ENCODE measurements around the gene CLCN7. TPM values are rescaled to one million over a fixed set of nuclear protein-coding genes. Genes with fewer than 3 reads are reported as not detected.

Gene CLCN7
- total RNA-seq, 2 donors from 2014 or later, result 19.4 to 31.7 TPM

DNA sequence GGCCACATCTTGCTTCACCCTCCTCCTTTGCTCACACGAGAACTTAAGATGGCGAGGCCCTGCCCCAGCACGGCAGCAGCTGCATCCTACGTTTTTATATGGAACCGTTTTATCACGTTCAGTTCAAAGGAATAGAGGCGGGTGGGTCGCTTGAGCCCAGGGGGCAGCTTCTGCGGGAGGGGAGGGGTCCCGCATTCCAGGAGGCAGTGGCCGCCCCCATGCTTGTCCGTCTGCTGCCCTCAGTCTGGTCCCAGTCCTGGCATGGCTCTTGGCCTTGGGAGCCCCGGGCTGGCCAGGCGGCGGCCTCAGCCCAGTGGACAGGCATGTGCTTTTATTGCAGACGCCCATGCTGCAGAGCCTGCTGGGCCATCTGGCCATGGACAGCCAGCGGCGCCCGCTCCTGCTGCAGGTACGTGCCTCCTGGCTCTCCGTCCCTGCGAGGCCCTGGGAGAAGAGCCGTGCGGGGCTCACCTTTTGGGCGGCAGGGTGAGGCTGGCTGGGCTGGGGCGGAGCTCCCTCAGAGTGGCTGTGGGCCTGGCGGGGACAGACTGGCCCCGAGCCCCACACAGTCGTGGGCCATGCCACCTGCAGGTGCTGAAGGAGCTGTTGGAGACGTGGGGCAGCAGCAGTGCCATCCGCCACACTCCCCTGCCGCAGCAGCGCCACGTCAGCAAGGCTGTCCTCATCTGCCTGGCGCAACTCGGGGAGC, 25.1 kb upstream of the CLCN7 start:
- Histone ChIP-seq H3K36me3 (peaks cover 84% of the 10 kb centered on the region), H3K4me3 (no peak overlapping the region), H3K4me1 (peaks cover 0 to 10% of the 10 kb centered on the region in 2 donors), H3K27ac (no peak overlapping the region), H3K9me3 (no peaks in the 10 kb centered on the region), H3K27me3 (no peaks in the 10 kb centered on the region)
- TF ChIP-seq, protein P1, sequence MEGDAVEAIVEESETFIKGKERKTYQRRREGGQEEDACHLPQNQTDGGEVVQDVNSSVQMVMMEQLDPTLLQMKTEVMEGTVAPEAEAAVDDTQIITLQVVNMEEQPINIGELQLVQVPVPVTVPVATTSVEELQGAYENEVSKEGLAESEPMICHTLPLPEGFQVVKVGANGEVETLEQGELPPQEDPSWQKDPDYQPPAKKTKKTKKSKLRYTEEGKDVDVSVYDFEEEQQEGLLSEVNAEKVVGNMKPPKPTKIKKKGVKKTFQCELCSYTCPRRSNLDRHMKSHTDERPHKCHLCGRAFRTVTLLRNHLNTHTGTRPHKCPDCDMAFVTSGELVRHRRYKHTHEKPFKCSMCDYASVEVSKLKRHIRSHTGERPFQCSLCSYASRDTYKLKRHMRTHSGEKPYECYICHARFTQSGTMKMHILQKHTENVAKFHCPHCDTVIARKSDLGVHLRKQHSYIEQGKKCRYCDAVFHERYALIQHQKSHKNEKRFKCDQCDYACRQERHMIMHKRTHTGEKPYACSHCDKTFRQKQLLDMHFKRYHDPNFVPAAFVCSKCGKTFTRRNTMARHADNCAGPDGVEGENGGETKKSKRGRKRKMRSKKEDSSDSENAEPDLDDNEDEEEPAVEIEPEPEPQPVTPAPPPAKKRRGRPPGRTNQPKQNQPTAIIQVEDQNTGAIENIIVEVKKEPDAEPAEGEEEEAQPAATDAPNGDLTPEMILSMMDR (IDR thresholded peaks at IDR 0.05), result no peak
- DNase-seq (ENCODE audit: low spot score), result no peak

DNA sequence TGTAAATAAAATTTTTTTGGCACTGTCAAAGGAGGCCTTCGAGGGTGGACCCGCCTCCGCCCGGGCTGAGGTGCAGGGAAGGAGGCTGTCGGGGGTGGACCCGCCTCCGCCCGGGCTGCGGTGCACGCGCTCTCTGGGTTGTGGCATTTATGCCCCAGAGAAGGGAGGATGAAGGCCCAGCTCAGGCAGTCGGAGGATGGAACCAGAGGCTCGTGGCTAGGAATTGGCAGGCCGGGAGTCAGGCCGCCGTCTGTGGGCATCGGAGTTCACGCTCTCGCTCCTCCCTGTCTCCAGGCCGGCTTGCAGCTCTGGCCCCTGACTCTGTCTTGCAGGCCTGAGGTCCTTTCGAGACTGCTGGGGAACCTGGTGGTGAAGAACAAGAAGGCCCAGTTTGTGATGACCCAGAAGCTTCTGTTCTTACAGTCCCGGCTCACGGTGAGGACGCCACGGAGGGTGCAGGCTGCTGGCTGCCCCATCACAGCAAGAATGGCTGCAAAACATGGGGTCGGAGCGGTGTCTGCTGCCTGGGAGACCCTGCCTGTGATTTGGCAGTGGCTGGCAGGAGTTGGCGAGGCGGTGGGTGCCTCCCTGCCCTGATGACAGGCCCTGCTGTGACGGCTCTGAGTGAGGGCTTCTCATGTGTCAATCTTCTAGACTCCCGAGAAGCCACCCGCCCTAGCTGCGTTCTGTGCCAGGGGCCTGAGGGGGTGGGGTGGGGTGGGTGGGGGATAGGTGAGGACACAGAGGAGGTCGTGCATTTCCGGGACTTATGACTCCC, 24.3 kb upstream of the CLCN7 start:
- Histone ChIP-seq H3K36me3 (peaks cover 84% of the 10 kb centered on the region), H3K27ac (no peak overlapping the region), H3K4me1 (peaks cover 0 to 18% of the 10 kb centered on the region in 2 donors), H3K9me3 (no peaks in the 10 kb centered on the region), H3K27me3 (no peaks in the 10 kb centered on the region), H3K4me3 (no peak overlapping the region)
- TF ChIP-seq, protein P1 (IDR thresholded peaks at IDR 0.05), result no peak
- DNase-seq (ENCODE audit: low spot score), result no peak

DNA sequence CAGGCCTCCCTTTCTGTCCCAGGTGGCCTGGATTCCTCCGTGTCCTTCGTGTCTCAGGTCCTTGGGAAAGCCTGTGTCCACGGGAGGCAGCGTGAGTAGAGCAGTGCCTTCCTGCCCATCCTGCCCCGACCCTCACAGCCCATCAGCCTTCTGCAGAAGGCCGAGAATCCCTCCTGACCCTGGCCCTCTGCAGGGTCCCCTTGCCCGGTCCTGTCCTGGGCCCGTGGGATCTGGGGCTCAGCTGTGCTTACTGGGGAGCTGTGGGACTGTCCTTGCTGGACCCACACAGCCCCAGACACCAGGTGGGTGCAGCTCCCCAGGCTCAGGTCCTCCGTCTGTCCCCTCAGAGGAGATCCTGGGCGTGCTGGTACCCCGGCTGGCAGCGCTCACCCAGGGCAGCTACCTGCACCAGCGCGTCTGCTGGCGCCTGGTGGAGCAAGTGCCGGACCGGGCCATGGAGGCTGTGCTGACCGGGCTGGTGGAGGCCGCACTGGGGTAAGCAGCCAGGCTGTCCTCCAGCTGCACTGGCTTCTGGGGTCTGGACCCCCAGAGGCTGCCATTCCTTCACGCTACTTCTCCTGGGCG, 22.3 kb upstream of the CLCN7 start:
- Histone ChIP-seq H3K27me3 (no peaks in the 10 kb centered on the region), H3K4me1 (peaks cover 0 to 30% of the 10 kb centered on the region in 2 donors), H3K36me3 (peaks cover 65% of the 10 kb centered on the region), H3K9me3 (no peaks in the 10 kb centered on the region), H3K4me3 (no peak overlapping the region), H3K27ac (no peak overlapping the region)
- TF ChIP-seq, protein P1 (IDR thresholded peaks at IDR 0.05), result no peak
- DNase-seq (ENCODE audit: low spot score), result no peak

DNA sequence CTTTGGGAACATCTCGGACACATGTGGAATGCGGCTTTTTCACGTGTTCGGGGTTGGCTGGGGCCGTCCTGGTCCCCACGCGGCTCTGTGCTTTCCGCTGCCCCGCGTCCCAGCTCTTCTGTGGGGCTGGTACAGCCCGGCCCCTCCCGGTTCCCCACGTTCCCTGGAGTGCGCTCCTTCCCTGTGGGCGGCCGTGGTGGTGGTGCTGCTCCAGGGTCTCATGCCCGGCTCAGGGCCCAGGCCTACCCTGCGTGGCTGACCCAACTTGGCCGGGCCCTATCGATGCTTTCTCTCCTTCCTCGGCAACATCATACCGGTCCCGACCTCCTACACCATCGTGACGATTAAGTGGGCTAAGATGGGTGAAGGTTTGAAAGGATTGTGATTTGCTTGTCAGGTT, 21.6 kb upstream of the CLCN7 start:
- H3K9me3 ChIP-seq, result no peaks in the 10 kb centered on the region
- H3K4me3 ChIP-seq, result no peak overlapping the region
- H3K27me3 ChIP-seq, result no peaks in the 10 kb centered on the region
- DNase-seq (ENCODE audit: low spot score), result no peak
- no peak overlapping the region for H3K27ac ChIP-seq
- peaks cover 0 to 30% of the 10 kb centered on the region in 2 donors for H3K4me1 ChIP-seq
- H3K36me3 ChIP-seq, result peaks cover 58% of the 10 kb centered on the region
- TF ChIP-seq, protein P1 (IDR thresholded peaks at IDR 0.05), result no peak

DNA sequence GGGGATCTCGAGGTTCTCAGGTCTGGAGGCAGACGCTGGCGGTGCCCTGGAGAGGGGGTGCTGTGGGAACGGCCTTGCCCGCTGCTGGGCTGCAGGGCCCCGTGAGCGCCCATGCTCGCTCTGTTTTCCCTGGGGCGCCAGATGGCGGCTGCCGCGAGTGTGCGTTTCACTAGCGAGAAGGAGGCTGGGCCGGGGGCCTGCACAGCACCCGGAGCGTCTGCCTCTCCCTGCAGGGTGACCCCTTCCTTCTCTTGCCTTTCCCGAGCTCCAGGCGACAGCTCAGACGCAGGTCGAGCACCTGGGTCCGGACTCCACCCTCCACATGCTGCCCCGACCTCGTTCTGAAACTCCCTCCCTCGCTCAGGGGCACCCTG, 21.0 kb upstream of the CLCN7 start:
- Histone ChIP-seq H3K36me3 (peaks cover 52% of the 10 kb centered on the region), H3K4me3 (no peak overlapping the region), H3K4me1 (peaks cover 0 to 30% of the 10 kb centered on the region in 2 donors), H3K27me3 (no peaks in the 10 kb centered on the region), H3K27ac (no peak overlapping the region), H3K9me3 (no peaks in the 10 kb centered on the region)
- DNase-seq (ENCODE audit: low spot score), result no peak
- TF ChIP-seq, protein P1 (IDR thresholded peaks at IDR 0.05), result no peak
